ENCODE measurements around the gene MEGF9.

DNA sequence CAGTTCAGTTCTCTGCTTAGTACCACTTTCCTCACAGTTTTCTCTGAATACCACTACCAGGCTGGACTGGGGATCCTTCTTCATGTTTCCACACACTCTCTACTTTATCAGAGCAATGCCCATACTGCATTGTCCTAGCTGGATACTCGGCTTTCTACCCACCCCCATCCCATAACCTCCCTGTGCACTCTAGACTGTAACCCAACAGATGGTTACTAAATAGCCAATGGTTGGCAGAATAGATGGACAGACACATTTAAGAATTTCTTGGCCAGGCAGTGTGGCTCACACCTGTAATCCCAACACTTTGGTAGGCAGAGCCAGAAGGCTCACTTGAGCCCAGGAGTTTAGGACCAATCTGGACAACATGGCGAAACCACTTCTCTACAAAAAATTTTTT is 157.1 kb downstream of the MEGF9 start:
- TF ChIP-seq, protein P1, sequence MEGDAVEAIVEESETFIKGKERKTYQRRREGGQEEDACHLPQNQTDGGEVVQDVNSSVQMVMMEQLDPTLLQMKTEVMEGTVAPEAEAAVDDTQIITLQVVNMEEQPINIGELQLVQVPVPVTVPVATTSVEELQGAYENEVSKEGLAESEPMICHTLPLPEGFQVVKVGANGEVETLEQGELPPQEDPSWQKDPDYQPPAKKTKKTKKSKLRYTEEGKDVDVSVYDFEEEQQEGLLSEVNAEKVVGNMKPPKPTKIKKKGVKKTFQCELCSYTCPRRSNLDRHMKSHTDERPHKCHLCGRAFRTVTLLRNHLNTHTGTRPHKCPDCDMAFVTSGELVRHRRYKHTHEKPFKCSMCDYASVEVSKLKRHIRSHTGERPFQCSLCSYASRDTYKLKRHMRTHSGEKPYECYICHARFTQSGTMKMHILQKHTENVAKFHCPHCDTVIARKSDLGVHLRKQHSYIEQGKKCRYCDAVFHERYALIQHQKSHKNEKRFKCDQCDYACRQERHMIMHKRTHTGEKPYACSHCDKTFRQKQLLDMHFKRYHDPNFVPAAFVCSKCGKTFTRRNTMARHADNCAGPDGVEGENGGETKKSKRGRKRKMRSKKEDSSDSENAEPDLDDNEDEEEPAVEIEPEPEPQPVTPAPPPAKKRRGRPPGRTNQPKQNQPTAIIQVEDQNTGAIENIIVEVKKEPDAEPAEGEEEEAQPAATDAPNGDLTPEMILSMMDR (conservative IDR thresholded peaks at IDR 0.05), result no peak
- no peak for TF ChIP-seq ZFX (IDR thresholded peaks at IDR 0.05)

Data from C4-2B (cell line).